Activated gamma-delta T cell treated with anti-CD3 and anti-CD28 coated beads, Interleukin-2, amount 50 U/mL, for 16 hours (primary cell): ENCODE measurements around the gene PRKAG2.
A peak's percentile ranks its signal among the peaks of the same experiment; 100 is the strongest.
"Not testable (repeated sequence)": the region's sequence is repeated elsewhere in the genome, so short reads cannot be mapped to it uniquely, and the experiment has no call there.

Source experiments
- DNase-seq: peaks from one replicate; pipeline ENCODE4 v3.0.0-alpha.2; 2020; ENCODE audit warnings: low read depth

Gene PRKAG2

GRCh38 chr7:151785681-151785965 lies 91.3 kb downstream of the PRKAG2 start:
- no peak for DNase-seq

DNA sequence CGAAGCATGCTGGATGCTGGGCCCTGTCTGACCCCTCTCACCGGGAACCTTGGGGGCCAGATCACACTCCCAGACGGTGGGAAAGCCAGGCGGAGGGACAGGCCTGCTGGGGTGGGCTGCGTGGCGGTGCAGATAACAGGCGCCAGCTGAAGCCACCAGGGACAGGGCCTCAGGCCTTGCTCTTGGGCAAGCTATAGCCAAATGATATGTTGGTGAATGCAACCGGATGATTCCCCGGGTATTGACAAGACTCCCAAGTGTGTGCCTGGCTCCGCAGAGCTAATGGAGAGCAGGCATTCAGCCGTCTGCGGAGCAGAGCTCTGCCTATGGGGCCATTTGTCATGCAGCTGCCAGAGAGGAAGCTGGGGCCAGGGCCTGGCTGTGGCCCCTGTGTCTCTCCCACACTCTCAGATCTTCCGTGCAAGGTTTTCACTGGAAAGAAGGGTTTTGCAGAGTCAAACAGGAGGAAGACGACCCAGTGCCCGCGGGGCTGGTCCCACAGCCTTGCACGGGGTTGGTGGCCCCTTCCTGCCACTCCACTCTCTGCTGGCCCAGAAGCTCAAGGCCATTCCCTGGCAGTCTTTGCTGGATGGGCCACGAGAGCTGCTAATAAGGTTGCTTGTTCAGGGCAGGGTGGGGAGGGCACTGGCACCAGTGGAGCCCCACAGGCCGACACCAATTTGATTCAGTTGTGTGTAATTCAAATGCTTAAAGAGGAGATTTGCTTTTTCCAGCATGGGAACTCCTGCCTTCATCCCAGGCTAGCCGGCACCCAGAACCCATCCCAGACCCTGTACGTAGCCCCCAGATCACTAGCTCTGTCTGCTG lies 91.8 kb downstream of the PRKAG2 start:
- DNase-seq: no peak

GRCh38 chr7:151783958-151784575 lies 92.8 kb downstream of the PRKAG2 start:
- DNase-seq: no peak

DNA sequence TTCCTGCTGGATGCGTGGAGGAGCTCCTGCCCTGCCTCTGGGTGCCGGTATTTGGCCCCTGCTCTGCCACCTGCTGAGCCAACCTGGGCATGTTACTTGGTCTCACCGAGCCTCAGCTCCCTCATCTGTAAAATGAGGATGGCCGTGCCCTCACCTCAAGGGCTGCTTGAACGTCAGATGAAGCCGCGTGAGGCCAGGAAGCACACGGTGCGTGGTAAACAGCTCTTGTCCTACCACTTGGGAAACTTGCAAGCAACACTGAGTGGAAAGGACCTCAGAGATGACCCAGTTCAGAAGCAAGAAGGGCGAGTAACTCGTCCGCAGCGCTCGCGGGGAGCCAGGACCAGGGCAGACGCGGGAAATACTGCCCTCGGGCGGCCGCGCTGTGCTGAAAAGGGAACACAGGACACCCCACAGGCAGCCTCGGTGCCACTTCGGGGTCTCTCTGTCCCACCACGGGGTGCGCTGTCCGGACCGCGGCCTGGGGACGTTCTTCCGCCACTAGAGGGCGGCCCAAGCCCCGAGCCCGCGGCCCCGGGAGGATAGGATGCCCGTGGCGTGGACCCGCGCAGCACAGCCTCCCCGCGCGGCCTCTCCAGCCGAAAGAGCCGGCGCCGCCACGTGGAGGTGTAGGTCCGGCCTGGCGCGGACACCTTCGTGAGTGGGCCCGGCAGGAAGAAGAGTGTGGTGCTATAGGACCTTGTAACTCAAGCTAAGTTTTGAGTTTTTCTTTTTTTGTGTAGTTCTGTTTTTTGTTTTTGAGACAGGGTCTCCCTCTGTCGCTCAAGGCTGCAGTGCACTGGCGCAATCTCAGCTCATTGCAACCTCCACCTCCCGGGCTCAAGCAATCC lies 94.1 kb downstream of the PRKAG2 start:
- DNase-seq: peak; percentile 64

GRCh38 chr7:151782256-151782597 lies 94.7 kb downstream of the PRKAG2 start:
- DNase-seq: not testable (repeated sequence)

DNA sequence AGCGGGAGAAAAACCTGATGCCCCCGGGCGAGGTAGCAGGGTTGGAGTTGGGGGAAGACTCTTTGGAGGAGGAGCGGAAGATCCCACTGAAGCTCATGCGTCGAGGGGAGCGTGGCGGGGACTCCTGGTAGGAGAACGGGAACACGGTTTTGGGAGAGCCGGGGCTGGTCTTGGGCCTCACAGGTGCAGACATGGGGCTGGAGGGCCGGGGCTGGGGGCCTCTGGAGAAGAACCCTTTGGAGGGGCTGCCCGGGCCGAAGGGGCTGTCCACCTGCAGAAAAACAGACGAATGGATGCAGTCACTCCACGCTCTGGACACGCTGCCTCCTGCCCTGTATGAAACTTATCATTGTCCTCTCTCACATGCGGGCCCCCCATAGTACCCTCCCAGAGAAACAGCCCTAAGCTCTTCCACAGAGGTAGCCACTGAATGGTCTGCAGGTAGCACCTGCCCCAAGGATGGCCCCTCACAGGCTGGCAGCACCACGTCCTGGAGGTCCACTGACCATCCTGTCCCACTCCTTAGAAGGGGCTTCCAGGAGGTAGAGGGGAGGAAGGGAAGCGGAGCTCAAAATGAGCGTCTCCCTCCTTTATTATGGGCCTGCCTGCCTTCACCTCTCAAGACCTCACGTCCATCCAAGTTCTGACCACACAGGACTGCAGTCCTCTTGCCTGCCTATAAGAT lies 95.6 kb downstream of the PRKAG2 start:
- no peak for DNase-seq

GRCh38 chr7:151780631-151781030 lies 96.3 kb downstream of the PRKAG2 start:
- DNase-seq: no peak

DNA sequence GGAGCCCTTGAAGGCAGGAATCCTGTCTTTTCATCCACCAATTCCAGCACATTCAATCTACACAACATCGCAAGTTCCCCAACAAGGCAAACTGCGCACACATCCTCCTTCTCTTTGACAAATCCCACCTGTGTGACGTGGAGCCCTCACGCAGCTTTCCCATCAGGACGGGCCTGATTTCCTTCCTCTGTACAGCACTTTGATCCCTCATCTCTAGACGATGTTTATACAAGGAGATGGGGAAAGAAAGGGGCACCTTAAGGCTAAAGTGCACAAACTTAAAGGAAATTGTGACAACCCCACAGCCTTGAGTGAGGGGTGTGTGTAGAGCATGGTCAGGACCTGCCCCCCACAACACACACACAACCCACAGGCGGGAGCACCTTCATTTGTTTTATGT lies 97.2 kb downstream of the PRKAG2 start:
- DNase-seq: no peak

GRCh38 chr7:151779255-151779654 lies 97.7 kb downstream of the PRKAG2 start:
- no peak for DNase-seq

DNA sequence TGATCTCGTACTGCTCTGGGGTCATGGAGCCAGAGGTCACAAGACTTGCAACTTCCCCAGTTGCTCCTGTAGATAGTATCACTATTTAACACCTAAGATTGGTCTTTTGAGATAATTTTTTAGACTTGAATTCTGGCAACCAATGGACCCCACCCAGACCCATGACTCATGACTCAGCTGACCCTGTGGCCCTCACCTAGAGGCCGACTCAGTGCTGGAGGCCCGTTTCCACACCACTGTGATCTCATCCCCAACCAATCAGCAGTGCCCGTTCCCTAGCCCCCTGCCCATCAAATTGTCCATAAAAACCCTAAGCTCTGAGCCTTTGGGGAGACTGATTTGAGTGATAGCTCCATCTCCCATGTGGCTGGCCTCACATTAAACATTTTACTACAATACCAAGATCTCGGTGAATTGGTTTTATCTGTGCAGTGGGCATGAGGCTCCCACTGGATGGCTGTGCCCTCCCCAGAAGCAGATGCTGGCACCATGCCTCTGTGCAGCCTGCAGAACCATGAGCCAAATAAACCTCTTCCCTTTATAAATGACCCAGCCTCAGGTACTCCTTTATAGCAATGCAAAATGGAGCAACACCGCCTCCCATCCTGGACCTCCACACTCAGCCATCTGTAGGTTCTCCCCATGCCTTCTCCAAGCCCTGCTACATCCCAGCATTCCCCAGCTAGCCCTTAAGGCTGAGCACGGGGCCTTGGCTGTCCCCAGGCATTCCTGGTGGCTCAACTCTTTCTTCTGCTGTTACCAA lies 98.8 kb downstream of the PRKAG2 start:
- DNase-seq: no peak

- no peak for DNase-seq
Measured at GRCh38 chr7:151777495-151777880, 99.4 kb downstream of the PRKAG2 start.

DNA sequence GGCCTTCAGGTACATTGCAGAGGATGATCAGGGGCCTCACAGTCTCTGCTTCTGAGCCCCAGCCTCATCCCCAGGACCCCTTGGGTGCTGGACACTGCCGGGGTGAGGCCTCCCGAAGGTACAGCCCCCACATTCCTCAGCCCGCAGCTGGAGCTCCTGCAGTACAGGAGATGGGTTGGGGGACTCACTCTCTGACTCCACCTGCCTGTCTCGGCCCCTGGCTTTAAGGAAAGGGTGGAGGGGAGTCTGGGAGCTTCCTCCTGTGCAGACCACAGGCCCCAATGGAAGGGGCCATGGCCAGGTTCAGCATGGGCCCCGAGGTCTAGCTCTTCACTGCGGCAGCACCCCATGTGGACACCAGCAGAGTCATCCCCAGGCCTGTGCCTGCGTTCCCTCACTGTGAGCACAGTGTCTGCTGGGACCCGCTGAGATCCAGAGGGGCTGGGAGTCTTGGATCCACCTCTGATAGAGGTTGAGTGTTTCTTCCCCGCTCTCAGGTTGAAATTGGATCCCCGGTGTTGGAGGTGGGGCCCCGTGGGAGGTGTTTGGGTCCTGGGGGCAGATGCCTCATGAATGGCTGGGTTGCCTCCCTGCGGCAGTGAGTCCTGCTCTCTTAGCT lies 99.9 kb downstream of the PRKAG2 start:
- DNase-seq: no peak

DNA sequence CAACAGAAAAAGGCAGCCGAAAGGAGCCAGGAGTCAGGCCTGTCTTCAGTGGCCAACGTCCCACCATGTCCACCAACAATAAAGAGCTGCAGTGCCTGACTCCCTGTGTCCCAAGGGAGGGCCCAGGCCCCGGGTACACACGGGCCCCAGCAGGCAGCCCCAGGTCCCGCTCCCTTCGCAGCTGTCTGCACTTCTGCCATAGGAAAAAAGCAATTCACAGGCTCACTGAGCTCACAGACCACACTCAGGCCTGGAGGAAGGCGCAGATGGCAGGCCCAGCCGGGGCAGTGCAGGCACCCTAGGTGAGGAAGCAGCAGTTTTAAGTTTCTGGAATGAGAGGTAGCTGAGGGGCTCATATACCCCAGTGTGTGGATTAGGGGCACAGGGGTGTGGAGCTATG lies 100.5 kb downstream of the PRKAG2 start:
- DNase-seq: no peak

DNA sequence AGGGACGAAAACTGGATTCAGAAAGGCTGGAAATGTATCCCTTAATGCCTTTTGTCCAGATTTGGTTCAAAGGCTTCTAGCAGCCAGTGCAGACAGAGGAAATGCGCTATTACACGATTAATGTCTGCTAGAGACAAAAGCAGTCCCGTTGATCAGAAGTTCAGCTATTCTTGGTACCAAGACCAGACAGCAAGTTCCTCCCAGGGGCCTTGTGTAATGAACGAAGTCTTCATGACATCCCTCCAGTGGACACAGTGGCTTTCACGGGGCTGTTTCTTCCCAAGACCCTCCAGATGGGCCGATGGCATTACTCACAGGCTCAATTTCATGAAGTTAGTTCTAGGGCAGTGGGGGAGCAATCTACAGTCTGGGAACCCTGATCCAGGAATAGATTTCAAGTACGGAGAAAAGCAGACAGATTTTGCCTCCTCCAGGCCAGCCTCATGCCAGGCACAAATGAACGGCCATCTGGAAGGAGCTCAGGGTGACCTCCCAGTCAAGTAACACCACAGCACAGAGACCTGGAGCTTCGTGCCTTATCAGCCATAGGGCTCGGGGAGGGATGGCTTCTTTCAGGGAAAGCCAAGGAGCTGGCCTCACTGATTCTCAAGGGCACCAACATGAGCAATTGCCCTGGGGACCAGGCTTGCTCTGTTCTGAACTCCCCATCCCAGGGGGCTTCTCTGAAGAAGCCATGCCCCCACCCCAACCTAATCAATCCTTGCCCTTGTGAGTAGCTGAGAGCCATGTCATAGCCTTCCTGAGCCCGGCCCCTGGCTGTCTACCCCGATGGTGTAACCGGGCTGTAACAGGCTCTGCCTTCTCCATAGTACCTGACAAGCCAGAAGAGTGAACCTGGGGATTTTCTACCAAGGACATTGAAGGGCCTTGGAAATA lies 101.1 kb downstream of the PRKAG2 start:
- DNase-seq: no peak

DNA sequence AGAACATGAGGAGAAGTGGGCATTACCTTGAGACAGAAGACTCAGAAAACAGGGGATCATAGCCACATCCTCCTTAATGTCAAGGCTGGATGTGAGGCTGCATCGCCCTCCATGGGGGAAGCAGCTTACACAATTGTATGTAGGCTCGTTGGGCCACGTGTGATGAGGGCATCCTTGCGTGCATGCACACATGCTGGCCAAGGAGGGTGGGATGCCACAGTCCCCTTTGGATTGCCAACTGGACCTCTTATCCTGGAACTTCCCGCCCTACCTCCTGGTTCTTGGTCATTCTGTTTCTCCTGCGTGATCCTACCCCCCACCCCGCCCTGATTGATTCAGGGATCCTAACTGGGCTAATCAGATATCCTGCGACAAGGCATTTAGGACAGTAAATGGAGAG lies 102.0 kb downstream of the PRKAG2 start:
- no peak for DNase-seq

DNA sequence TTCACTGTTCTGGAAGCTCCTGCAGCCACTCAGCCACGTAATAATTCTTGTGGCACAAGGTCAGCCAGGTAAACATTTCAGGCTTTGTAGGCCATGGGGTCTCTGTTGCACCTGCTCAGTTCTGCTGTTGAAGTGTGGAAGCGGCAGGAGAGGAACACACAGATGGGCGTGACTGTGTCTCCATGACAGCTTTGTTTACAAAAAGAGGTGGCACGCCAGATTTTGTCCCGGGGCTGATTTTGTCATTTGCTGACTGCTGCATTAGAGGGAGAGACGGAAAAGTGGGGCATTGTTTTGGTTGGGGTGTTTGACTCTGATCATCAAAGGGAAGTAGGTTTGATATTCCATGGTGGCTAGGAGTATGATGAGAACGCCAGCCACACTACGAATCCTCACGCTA lies 103.1 kb downstream of the PRKAG2 start:
- DNase-seq: no peak

GRCh38 chr7:151770232-151770631 lies 106.7 kb downstream of the PRKAG2 start:
- DNase-seq: no peak

DNA sequence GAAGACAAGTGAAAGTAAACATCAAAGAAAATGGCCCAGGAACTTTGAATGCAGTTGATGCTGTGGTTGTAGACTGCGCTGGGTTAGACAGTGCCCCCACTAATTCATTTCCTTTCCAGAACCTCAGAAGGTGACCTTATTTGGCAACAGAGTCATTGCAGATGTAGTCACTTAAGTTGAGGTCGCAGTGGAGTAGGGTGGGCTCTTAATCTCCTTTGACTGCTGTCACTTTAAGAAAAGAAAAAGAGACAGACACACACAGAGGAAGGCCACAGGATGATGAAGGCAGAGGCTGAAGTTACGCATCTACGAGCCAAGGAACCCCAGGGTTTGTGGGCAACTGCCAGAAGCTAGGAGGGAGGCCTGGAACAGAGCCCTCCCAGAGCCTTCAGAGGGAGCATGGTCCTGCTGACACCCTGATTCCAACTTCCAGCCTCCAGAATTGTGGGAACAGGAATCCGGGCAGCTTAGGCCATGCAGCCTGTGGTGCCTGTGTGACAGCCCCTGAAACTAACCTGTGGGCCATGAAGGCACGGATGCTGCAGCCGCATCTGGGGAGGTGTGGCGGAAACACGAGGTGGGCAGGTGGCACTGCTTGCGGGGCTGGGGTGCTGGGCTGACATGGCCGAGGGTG lies 107.6 kb downstream of the PRKAG2 start:
- DNase-seq: peak; percentile 22

DNA sequence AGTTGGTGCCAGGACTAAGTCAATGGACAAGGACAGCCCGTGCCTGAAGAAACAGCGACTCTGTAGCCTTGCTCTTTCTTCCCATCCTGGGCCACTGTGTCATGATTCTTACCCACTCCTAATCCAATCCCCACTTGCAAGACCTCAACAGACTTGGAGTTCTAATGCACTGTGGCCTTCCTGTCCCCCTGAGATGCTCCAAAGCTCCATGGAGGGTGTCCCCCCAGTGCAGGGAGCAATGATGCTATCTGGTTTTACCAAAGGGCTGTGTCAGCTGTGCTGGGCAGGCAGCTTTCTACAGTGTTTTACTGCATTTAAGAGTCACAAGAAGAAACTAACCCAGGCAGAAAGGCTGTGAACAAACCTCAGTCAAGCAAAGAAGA lies 108.1 kb downstream of the PRKAG2 start:
- DNase-seq: no peak

- no peak for DNase-seq
Measured at GRCh38 chr7:151767557-151767956, 109.4 kb downstream of the PRKAG2 start.
